ENCODE results near the gene MAPK1IP1L.
"Not testable (repeated sequence)": the region's sequence is repeated elsewhere in the genome, so short reads cannot be mapped to it uniquely, and the experiment has no call there.

Gene MAPK1IP1L

GRCh38 chr14:55051423-55052268 is at the start of gene MAPK1IP1L:
Gene MAPK1IP1L, plus strand, starts transcription at chr14:55051647. Its CDS starts 10,037 bp downstream, at chr14:55061684.
- peak; percentile 79 to 80 for DNase-seq

- DNase-seq = no peak
Observed at GRCh38 chr14:55005071-55005470, 46.4 kb upstream of the MAPK1IP1L start.

DNA sequence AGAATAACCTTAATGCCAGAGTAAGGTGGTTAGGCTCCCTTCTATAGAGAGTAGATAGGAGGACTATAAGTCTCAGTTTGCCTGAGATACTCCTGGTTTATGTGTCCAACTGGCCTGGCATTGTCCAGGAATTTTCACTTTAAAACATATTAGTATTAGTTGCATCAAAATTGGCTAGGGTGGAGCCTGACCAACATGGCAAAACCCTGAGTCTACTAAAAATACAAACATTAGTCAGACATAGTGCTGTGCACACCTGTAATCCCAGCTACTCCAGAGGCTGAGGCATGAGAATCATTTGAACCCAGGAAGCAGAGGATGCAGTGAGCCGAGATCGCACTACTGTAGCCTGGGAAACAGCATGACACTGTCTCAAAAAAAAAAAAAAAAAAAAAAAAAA is 36.4 kb upstream of the MAPK1IP1L start:
- DNase-seq = no peak

GRCh38 chr14:55019968-55020554 is 31.4 kb upstream of the MAPK1IP1L start:
- peak; percentile 13 to 20 for DNase-seq

DNA sequence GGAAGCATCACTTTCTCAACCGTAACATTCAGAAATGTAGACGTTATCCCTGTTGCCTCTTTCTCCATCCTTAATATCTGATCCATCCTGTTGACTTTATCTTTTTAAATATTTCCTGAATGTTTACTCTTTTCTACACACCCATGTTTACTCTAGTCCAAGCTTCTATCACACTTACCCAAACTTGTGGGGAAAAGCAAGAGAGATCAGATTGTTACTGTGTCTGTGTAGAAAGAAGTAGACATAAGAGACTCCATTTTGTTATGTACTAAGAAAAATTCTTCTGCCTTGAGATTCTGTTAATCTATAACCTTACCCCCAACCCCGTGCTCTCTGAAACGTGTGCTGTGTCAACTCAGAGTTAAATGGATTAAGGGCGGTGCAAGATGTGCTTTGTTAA is 27.1 kb upstream of the MAPK1IP1L start:
- DNase-seq = not testable (repeated sequence)

- no peak for DNase-seq
Observed at GRCh38 chr14:55025948-55026347, 25.5 kb upstream of the MAPK1IP1L start.

GRCh38 chr14:55026441-55026792 is 25.0 kb upstream of the MAPK1IP1L start:
- no peak for DNase-seq

GRCh38 chr14:55026793-55027561 is 24.5 kb upstream of the MAPK1IP1L start, which contains the start of the genes SOCS4 and WDHD1:
Gene SOCS4, plus strand, starts transcription at chr14:55027236. Its CDS starts 15,806 bp downstream, at chr14:55043042.
Gene WDHD1, minus strand, starts transcription at chr14:55027099. Its CDS starts 312 bp downstream, at chr14:55026787.
- DNase-seq = peak; percentile 84 to 87

GRCh38 chr14:55028066-55028465 is 23.4 kb upstream of the MAPK1IP1L start:
- no peak for DNase-seq

GRCh38 chr14:55028476-55028875 is 23.0 kb upstream of the MAPK1IP1L start:
- no peak for DNase-seq

- DNase-seq = peak in 1 of 2 experiments; percentile 13
Observed at GRCh38 chr14:55031190-55031589, 20.3 kb upstream of the MAPK1IP1L start.

- DNase-seq = not testable (repeated sequence)
Observed at GRCh38 chr14:55037995-55038394, 13.5 kb upstream of the MAPK1IP1L start.

DNA sequence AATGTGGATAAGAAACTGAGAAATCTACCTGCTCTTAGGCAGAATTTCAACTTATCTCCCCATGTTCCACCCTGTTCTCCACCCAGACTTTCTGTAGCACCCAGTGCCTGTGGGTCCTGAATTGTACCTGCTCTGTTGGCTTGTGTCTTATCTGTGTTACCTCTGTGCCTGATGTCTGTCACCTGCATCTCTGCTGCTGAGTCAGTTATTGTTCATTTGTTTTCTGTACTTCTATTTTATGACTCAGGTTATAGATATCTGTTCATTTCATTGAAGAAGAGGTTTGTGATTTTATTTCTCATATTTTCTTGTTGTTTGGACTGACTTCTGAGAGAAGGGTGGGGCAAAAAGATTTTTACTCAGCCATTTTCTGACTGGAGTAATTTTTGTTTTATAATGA is 12.7 kb upstream of the MAPK1IP1L start:
- no peak for DNase-seq

GRCh38 chr14:55043528-55043927 is 7.9 kb upstream of the MAPK1IP1L start:
- DNase-seq = no peak

DNA sequence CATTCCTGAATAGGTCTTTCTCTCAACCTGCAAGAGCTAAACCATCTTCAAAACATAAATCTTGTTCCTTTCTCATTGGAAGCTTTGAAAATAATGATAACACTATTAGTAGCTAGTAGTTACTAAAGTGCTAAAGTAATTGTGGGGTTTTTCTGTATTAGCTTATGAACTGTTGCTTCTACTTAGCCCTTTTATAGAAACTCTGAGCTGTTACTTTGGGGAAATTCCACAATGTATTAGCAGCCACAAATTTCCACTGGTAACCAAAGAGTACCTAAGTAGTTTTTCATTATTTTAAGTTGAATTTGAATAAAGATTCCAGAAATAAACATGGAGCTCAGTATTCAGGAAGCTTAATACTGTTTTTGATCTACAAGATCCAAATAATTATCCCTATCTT is 6.4 kb upstream of the MAPK1IP1L start:
- DNase-seq = no peak

GRCh38 chr14:55047301-55048053 is 4.0 kb upstream of the MAPK1IP1L start:
- no peak for DNase-seq

- DNase-seq = no peak
Observed at GRCh38 chr14:55048900-55049436, 2.5 kb upstream of the MAPK1IP1L start.

DNA sequence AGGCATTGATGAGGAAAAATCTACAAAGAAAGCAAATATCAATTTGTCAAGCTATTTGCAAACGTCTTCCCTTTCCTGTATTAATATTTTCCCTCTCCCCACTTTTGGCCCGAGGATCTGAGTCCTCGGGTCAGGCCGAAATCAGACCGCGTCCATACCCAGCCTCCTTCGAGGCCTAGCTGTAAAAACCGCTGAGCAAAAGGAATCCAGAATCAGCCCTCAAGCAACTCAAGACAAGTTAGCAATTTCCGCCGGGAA is 353 bp upstream of the MAPK1IP1L start:
- DNase-seq = no peak

- DNase-seq = no peak
Observed at GRCh38 chr14:55052269-55052930, 953 bp downstream of the MAPK1IP1L start.

DNA sequence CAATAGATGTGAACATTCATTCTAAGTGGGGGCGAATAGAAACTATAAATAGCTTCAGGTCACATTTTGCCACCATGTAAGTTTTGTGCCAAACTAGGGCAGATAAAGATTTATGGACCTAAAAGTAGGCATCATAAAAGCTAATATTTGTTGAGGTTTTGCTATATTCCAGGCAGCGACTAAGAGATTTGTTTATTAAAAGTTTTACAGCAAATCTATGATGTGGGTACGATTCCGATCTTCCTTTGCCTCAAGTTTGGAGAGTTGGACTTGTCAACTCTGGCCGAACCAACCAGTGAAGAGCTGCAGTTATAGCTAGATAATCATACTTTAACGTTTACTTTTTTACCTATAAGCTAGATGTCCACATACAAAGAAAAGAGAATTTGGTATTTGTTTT is 1.6 kb downstream of the MAPK1IP1L start:
- no peak for DNase-seq

GRCh38 chr14:55053500-55053899 is 2.1 kb downstream of the MAPK1IP1L start:
- no peak for DNase-seq

GRCh38 chr14:55054098-55054497 is 2.7 kb downstream of the MAPK1IP1L start:
- no peak for DNase-seq

Data from AML-193 (cell line).